Uterus (tissue), 2 donors: ENCODE data around the gene CEP72.

Experiments used
- POLR2A ChIP-seq, 2 donors: fragments of 450-650 bp; IDR thresholded peaks; one replicate each; pipeline ENCODE4 v1.6.1; 2016; ENCODE audit warnings: antibody characterized with exemption in 2 of 2, mild to moderate bottlenecking in 1 of 2, moderate library complexity in 1 of 2
- TF ChIP-seq, protein P1 (sequence below), 4 experiments: fragments of 200-600 bp in 2 of 4; fragments of 450-650 bp in 2 of 4; sonication (generic) in 2 of 4; IDR thresholded peaks; one replicate each; pipeline ENCODE4 v1.5.1; 2016 to 2019; ENCODE audit warnings: antibody characterized with exemption in 4 of 4, mild to moderate bottlenecking in 2 of 4, moderate library complexity in 1 of 4

DNA sequence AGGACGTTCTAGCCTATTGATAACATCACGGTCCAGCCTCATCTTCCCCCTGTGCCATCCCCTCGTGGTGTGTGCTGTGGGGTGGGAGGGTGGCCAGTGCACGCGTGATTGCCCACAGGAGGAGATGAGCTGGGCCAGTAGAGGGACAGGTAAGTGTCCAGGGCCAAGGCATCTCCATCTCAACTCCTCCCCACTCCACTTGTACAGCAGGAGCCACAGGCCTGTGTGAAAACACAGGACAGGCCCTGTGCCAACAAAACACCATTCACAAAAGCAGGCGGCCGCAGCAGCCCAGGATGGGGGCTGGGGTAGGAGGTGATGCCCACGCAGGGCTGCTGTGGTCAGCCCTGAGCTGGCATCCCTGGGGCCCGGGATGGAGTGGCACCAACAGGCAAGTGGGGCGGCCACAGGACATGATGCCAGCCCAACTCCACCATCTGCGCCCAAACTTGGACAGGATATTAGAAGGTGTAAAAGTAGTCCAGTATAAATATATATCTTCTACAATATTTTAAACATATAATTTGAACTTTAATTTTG is 48.4 kb downstream of the CEP72 start:
- TF ChIP-seq, protein P1, sequence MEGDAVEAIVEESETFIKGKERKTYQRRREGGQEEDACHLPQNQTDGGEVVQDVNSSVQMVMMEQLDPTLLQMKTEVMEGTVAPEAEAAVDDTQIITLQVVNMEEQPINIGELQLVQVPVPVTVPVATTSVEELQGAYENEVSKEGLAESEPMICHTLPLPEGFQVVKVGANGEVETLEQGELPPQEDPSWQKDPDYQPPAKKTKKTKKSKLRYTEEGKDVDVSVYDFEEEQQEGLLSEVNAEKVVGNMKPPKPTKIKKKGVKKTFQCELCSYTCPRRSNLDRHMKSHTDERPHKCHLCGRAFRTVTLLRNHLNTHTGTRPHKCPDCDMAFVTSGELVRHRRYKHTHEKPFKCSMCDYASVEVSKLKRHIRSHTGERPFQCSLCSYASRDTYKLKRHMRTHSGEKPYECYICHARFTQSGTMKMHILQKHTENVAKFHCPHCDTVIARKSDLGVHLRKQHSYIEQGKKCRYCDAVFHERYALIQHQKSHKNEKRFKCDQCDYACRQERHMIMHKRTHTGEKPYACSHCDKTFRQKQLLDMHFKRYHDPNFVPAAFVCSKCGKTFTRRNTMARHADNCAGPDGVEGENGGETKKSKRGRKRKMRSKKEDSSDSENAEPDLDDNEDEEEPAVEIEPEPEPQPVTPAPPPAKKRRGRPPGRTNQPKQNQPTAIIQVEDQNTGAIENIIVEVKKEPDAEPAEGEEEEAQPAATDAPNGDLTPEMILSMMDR (IDR thresholded peaks at IDR 0.05) = no peak
- no peak for TF ChIP-seq POLR2A (IDR thresholded peaks at IDR 0.05)
